Natural killer cell (primary cell): ENCODE results near the gene MLPH. TPM values are rescaled to one million over a fixed set of nuclear protein-coding genes. Genes with fewer than 3 reads are reported as not detected.

Experiments used
- ATAC-seq, 3 donors: fragments of 150-1000 bp in 2 of 3; fragments of 200-7000 bp in 1 of 3; cut with Tn5 transposase; 1 replicate in 1 of 3; 2 replicates in 2 of 3; pipeline ENCODE4 v1.10.0; 2021; ENCODE audit warnings: mild to moderate bottlenecking in 2 of 3, moderate library complexity in 2 of 3
- DNase-seq, 2 donors: peaks; one replicate each; pipeline versions ENCODE4 v3.0.0 to v3.0.0-alpha.2; 2013 to 2021; ENCODE audit warnings: mixed read lengths in 1 of 2
- H3K27ac ChIP-seq: one replicate; pipeline ENCODE4 v1.5.1; 2013; ENCODE audit warnings: mild to moderate bottlenecking, low read length
- H3K27me3 ChIP-seq: one replicate; pipeline ENCODE4 v1.6.1; 2013; ENCODE audit warnings: low read length; ENCODE audit not compliant: control insufficient read depth, insufficient read depth
- H3K36me3 ChIP-seq: one replicate; pipeline ENCODE4 v1.6.1; 2013; ENCODE audit warnings: low read length; ENCODE audit not compliant: control insufficient read depth, insufficient read depth
- H3K4me1 ChIP-seq: one replicate; pipeline ENCODE4 v1.6.1; 2013; ENCODE audit warnings: low read length; ENCODE audit not compliant: control insufficient read depth, insufficient read depth
- H3K4me3 ChIP-seq: one replicate; pipeline ENCODE4 v1.5.1; 2013; ENCODE audit warnings: low read length
- H3K9me3 ChIP-seq: one replicate; pipeline ENCODE4 v1.6.1; 2013; ENCODE audit warnings: low read length; ENCODE audit not compliant: control insufficient read depth, insufficient read depth
- H3K27ac Mint-ChIP-seq, 2 donors: one replicate each; pipeline ENCODE4 v1.8.0; 2022; ENCODE audit warnings: mild to moderate bottlenecking in 2 of 2, mixed read lengths in 2 of 2, moderate library complexity in 1 of 2
- H3K27me3 Mint-ChIP-seq, 2 donors: one replicate each; pipeline ENCODE4 v1.8.0; 2022; ENCODE audit warnings: low read depth in 2 of 2, mixed read lengths in 2 of 2
- H3K36me3 Mint-ChIP-seq: one replicate; pipeline ENCODE4 v1.8.0; 2022; ENCODE audit warnings: mixed read lengths
- H3K4me1 Mint-ChIP-seq, 2 donors: one replicate each; pipeline ENCODE4 v1.8.0; 2022; ENCODE audit warnings: mixed read lengths in 2 of 2
- H3K4me3 Mint-ChIP-seq: one replicate; pipeline ENCODE4 v1.8.0; 2022; ENCODE audit warnings: mild to moderate bottlenecking, moderate library complexity, mixed read lengths
- H3K9me3 Mint-ChIP-seq, 2 donors: one replicate each; pipeline ENCODE4 v1.8.0; 2022; ENCODE audit warnings: mixed read lengths in 2 of 2
- WGBS: methylation state at CpG from one replicate; pipeline ENCODE4 v1.1.7; 2013; ENCODE audit warnings: missing lambda C conversion rate; ENCODE audit not compliant: insufficient coverage; 5-methylcytosine and 5-hydroxymethylcytosine counted together
- intact Hi-C: fragments of 100-400 bp; cut with micrococcal nuclease; formaldehyde crosslinking; loops from one replicate; pipeline ENCODE4 v1.14.2; 2022
- total RNA-seq, 4 donors: library from RNA; stranded (reverse); fragments of 120-200 nt in 1 of 4; gene quantifications; one replicate each; pipeline versions ENCODE4 v1.2.3 to v1.2.4, GENCODE V29; 2013 to 2022
- TF ChIP-seq, protein P1 (sequence below): fragments of 200-600 bp; IDR thresholded peaks from one replicate; pipeline ENCODE4 v1.8.0; 2022; ENCODE audit warnings: antibody characterized with exemption

MLPH gene
- total RNA-seq, 3 donors from 2014 or later (not counting 1 experiment from before 2014, with no cell fraction given): not detected

- WGBS: 67% methylated on average over 10 of the region's 11 CpGs
- peaks cover 14% of the 10 kb centered on the region for H3K9me3 ChIP-seq
- Mint-ChIP-seq H3K4me3 (no peak overlapping the region), H3K27ac (no peak overlapping the region), H3K9me3 (peaks cover 2 to 3% of the 10 kb centered on the region in 2 donors), H3K4me1 (no peaks in the 10 kb centered on the region), H3K36me3 (no peaks in the 10 kb centered on the region), H3K27me3 (peaks cover 19 to 24% of the 10 kb centered on the region in 2 donors)
- H3K4me1 ChIP-seq: no peaks in the 10 kb centered on the region
- no peaks in the 10 kb centered on the region for H3K27me3 ChIP-seq
- peak in 1 of 2 donors; percentile 28 for DNase-seq
- no peaks in the 10 kb centered on the region for H3K36me3 ChIP-seq
- ATAC-seq: no peak
- intact Hi-C loops: no loop called here
- H3K27ac ChIP-seq: no peak overlapping the region
- TF ChIP-seq, protein P1, sequence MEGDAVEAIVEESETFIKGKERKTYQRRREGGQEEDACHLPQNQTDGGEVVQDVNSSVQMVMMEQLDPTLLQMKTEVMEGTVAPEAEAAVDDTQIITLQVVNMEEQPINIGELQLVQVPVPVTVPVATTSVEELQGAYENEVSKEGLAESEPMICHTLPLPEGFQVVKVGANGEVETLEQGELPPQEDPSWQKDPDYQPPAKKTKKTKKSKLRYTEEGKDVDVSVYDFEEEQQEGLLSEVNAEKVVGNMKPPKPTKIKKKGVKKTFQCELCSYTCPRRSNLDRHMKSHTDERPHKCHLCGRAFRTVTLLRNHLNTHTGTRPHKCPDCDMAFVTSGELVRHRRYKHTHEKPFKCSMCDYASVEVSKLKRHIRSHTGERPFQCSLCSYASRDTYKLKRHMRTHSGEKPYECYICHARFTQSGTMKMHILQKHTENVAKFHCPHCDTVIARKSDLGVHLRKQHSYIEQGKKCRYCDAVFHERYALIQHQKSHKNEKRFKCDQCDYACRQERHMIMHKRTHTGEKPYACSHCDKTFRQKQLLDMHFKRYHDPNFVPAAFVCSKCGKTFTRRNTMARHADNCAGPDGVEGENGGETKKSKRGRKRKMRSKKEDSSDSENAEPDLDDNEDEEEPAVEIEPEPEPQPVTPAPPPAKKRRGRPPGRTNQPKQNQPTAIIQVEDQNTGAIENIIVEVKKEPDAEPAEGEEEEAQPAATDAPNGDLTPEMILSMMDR: no peak
- H3K4me3 ChIP-seq: no peak overlapping the region
These were observed 70.0 kb downstream of the MLPH start for GRCh38 chr2:237556773-237557632.

GRCh38 chr2:237557633-237558015 lies 70.6 kb downstream of the MLPH start:
- Histone ChIP-seq H3K27ac (no peak overlapping the region), H3K27me3 (no peaks in the 10 kb centered on the region), H3K36me3 (no peaks in the 10 kb centered on the region), H3K4me3 (no peak overlapping the region), H3K4me1 (no peaks in the 10 kb centered on the region), H3K9me3 (peaks cover 14% of the 10 kb centered on the region)
- TF ChIP-seq, protein P1: no peak
- H3K36me3 Mint-ChIP-seq: no peaks in the 10 kb centered on the region
- DNase-seq: no peak
- peaks cover 19 to 24% of the 10 kb centered on the region in 2 donors for H3K27me3 Mint-ChIP-seq
- no peak overlapping the region for H3K4me3 Mint-ChIP-seq
- intact Hi-C loops: no loop called here
- no peaks in the 10 kb centered on the region for H3K4me1 Mint-ChIP-seq
- 63% methylated on average over 4 of the region's 4 CpGs for WGBS
- peaks cover 2 to 3% of the 10 kb centered on the region in 2 donors for H3K9me3 Mint-ChIP-seq
- ATAC-seq: no peak
- H3K27ac Mint-ChIP-seq: no peak overlapping the region

GRCh38 chr2:237558961-237559641 lies 72.0 kb downstream of the MLPH start:
- TF ChIP-seq, protein P1: no peak
- intact Hi-C loops: no loop called here

More at GRCh38 chr2:237558961-237559641, 72.0 kb downstream of the MLPH start:
- H3K36me3 ChIP-seq: no peaks in the 10 kb centered on the region
- DNase-seq: no peak
- WGBS: 81% methylated on average over 22 of the region's 22 CpGs
- H3K27ac Mint-ChIP-seq: no peak overlapping the region
- ATAC-seq: no peak
- no peaks in the 10 kb centered on the region for H3K4me1 ChIP-seq
- H3K4me3 ChIP-seq: no peak overlapping the region
- H3K27me3 Mint-ChIP-seq: peaks cover 16 to 22% of the 10 kb centered on the region in 2 donors
- no peaks in the 10 kb centered on the region for H3K4me1 Mint-ChIP-seq
- peaks cover 14% of the 10 kb centered on the region for H3K9me3 ChIP-seq
- H3K36me3 Mint-ChIP-seq: no peaks in the 10 kb centered on the region
- no peak overlapping the region for H3K4me3 Mint-ChIP-seq
- no peaks in the 10 kb centered on the region for H3K27me3 ChIP-seq
- H3K9me3 Mint-ChIP-seq: peaks cover 2 to 3% of the 10 kb centered on the region in 2 donors
- no peak overlapping the region for H3K27ac ChIP-seq
